NOMO-1 treated with DMSO at 0.1 percent for 48 hours (cell line): ENCODE data around the gene CIC.
A peak's percentile ranks its signal among the peaks of the same experiment; 100 is the strongest.

Experiments used
- DNase-seq: peaks from one replicate; lab custom pipeline; 2025; ENCODE audit not compliant: unreplicated experiment; lab: John Stamatoyannopoulos, UW

CIC gene

GRCh38 chr19:42268704-42269477, at the start of gene CIC:
TSS of gene CIC (plus strand) at chr19:42269252. CDS start at chr19:42271784, 2,532 bp downstream.
- peak; percentile 100 for DNase-seq

- DNase-seq, result peak; percentile 96
Observed at GRCh38 chr19:42219812-42220750, 49.0 kb upstream of the CIC start, which contains the start of gene ZNF526. TSS of gene ZNF526 (plus strand) at chr19:42220312. CDS start at chr19:42224404, 4,092 bp downstream.

- DNase-seq, result no peak
Observed at GRCh38 chr19:42220751-42221097, 48.3 kb upstream of the CIC start.

GRCh38 chr19:42224940-42225717, 43.9 kb upstream of the CIC start:
- no peak for DNase-seq

- DNase-seq, result no peak
Observed at GRCh38 chr19:42225718-42226292, 43.2 kb upstream of the CIC start.

GRCh38 chr19:42226886-42227285, 42.2 kb upstream of the CIC start:
- DNase-seq, result no peak

- DNase-seq, result no peak
Observed at GRCh38 chr19:42228641-42229040, 40.4 kb upstream of the CIC start.

- DNase-seq, result no peak
Observed at GRCh38 chr19:42229301-42229854, 39.7 kb upstream of the CIC start.

- no peak for DNase-seq
Observed at GRCh38 chr19:42229855-42230351, 39.1 kb upstream of the CIC start.

GRCh38 chr19:42230571-42230970, 38.5 kb upstream of the CIC start:
- no peak for DNase-seq

- DNase-seq, result no peak
Observed at GRCh38 chr19:42232435-42232834, 36.6 kb upstream of the CIC start.

GRCh38 chr19:42233106-42233505, 35.9 kb upstream of the CIC start:
- DNase-seq, result no peak

- DNase-seq, result no peak
Observed at GRCh38 chr19:42233678-42234292, 35.3 kb upstream of the CIC start.

GRCh38 chr19:42234364-42234763, 34.7 kb upstream of the CIC start:
- no peak for DNase-seq

GRCh38 chr19:42235181-42235580, 33.9 kb upstream of the CIC start:
- no peak for DNase-seq

- no peak for DNase-seq
Observed at GRCh38 chr19:42239544-42240220, 29.4 kb upstream of the CIC start.

GRCh38 chr19:42241279-42241678, 27.8 kb upstream of the CIC start:
- DNase-seq, result no peak

- no peak for DNase-seq
Observed at GRCh38 chr19:42242069-42242511, 27.0 kb upstream of the CIC start.
